Trophoblast cell (in vitro differentiated cells and primary cell): ENCODE results near the gene ASIP.

Source experiments
- DNase-seq, 2 donors: peaks; one replicate each; pipeline ENCODE4 v3.0.0-alpha.2; 2016
- H2AFZ ChIP-seq: 2 replicates; pipeline ENCODE4 v1.6.1; 2013; ENCODE audit warnings: low read length, moderate library complexity, mild to moderate bottlenecking; ENCODE audit not compliant: insufficient read depth, poor library complexity
- H2AK5ac ChIP-seq: 2 replicates; pipeline ENCODE4 v1.6.1; 2013; ENCODE audit warnings: mild to moderate bottlenecking, low read length
- H2BK120ac ChIP-seq: 2 replicates; pipeline ENCODE4 v1.6.1; 2013; ENCODE audit warnings: low read length, mild to moderate bottlenecking, moderate library complexity; ENCODE audit not compliant: insufficient read depth, poor library complexity
- H2BK12ac ChIP-seq: 2 replicates; pipeline ENCODE4 v1.6.1; 2013; ENCODE audit warnings: mild to moderate bottlenecking, low read length, moderate library complexity
- H2BK5ac ChIP-seq: 2 replicates; pipeline ENCODE4 v1.6.1; 2013; ENCODE audit warnings: low read length, low read depth, moderate library complexity, mild to moderate bottlenecking; ENCODE audit not compliant: poor library complexity
- H3K14ac ChIP-seq: 2 replicates; pipeline ENCODE4 v1.6.1; 2013; ENCODE audit warnings: mild to moderate bottlenecking, low read length
- H3K18ac ChIP-seq: 2 replicates; pipeline ENCODE4 v1.6.1; 2013; ENCODE audit warnings: mild to moderate bottlenecking, low read length
- H3K23ac ChIP-seq: 2 replicates; pipeline ENCODE4 v1.6.1; 2013; ENCODE audit warnings: low read length
- H3K27ac ChIP-seq: 2 replicates; pipeline ENCODE4 v1.5.1; 2013; ENCODE audit warnings: low read depth, mild to moderate bottlenecking, inconsistent platforms, low read length, moderate library complexity
- H3K27me3 ChIP-seq: 2 replicates; pipeline ENCODE4 v1.6.1; 2013; ENCODE audit warnings: inconsistent platforms, mild to moderate bottlenecking, low read length, moderate library complexity; ENCODE audit not compliant: insufficient read depth
- H3K36me3 ChIP-seq, 2 experiments: 1 replicate in 1 of 2; 2 replicates in 1 of 2; pipeline ENCODE4 v1.6.1; 2013; ENCODE audit warnings: low read length in 2 of 2, mild to moderate bottlenecking in 2 of 2, moderate library complexity in 1 of 2; ENCODE audit not compliant: insufficient read depth in 2 of 2, control insufficient read depth in 1 of 2
- H3K4ac ChIP-seq: 2 replicates; pipeline ENCODE4 v1.6.1; 2013; ENCODE audit warnings: low read depth, mild to moderate bottlenecking, low read length, moderate library complexity
- H3K4me1 ChIP-seq, 2 experiments: 1 replicate in 1 of 2; 2 replicates in 1 of 2; pipeline ENCODE4 v1.6.1; 2013; ENCODE audit warnings: low read length in 2 of 2, mild to moderate bottlenecking in 2 of 2, moderate library complexity in 1 of 2; ENCODE audit not compliant: insufficient read depth in 2 of 2, control insufficient read depth in 1 of 2
- H3K4me2 ChIP-seq: 2 replicates; pipeline ENCODE4 v1.6.1; 2013; ENCODE audit warnings: inconsistent platforms, mild to moderate bottlenecking, low read length, moderate library complexity
- H3K4me3 ChIP-seq: 2 replicates; pipeline ENCODE4 v1.5.1; 2013; ENCODE audit warnings: mild to moderate bottlenecking, low read depth, low read length, inconsistent platforms
- H3K79me1 ChIP-seq: one replicate; pipeline ENCODE4 v1.6.1; 2013; ENCODE audit warnings: low read length
- H3K79me2 ChIP-seq: 2 replicates; pipeline ENCODE4 v1.6.1; 2013; ENCODE audit warnings: low read length, mild to moderate bottlenecking; ENCODE audit not compliant: control insufficient read depth, insufficient read depth, poor library complexity
- H3K9ac ChIP-seq: 2 replicates; pipeline ENCODE4 v1.6.1; 2013; ENCODE audit warnings: mild to moderate bottlenecking, low read length
- H3K9me3 ChIP-seq: 2 replicates; pipeline ENCODE4 v1.6.1; 2013; ENCODE audit warnings: low read depth, mild to moderate bottlenecking, control low read depth, inconsistent platforms, low read length; ENCODE audit not compliant: insufficient read depth
- H4K12ac ChIP-seq: 2 replicates; pipeline ENCODE4 v1.6.1; 2013; ENCODE audit warnings: low read depth, mild to moderate bottlenecking, low read length, moderate library complexity
- H4K8ac ChIP-seq: 2 replicates; pipeline ENCODE4 v1.6.1; 2013; ENCODE audit warnings: low read depth, mild to moderate bottlenecking, low read length, moderate library complexity
- H4K91ac ChIP-seq: one replicate; pipeline ENCODE4 v1.6.1; 2013; ENCODE audit warnings: low read depth, mild to moderate bottlenecking, low read length, moderate library complexity
- WGBS: extraction: QIAGEN DNeasy Blood & Tissue Kit; methylation state at CpG from one replicate; pipeline ENCODE4 v1.1.7; 2013; ENCODE audit warnings: missing lambda C conversion rate; ENCODE audit not compliant: insufficient read length, insufficient coverage; ENCODE audit errors: extremely low coverage; 5-methylcytosine and 5-hydroxymethylcytosine counted together

The ASIP gene

DNA sequence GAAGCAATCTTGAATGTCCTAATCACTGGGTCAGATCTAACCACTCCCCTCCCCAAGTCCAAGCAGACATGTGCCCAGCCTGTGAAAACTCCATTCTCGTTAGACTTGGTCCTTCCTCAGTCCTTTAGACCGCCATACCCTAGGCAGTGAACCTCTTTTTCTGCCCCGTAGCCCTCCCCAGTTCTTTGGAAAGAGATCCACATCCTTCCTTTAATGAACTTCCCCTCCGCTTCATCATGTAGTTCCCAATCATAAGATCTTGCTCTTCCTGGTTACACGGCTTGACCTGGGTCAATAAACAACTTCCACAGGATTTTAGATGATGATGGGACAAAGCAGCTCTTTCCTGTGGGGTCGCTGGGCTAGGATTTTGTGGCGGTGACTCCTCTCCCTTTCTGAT lies 52.4 kb downstream of the ASIP start:
- Histone ChIP-seq H2BK5ac (no peak overlapping the region), H4K91ac (no peak overlapping the region), H3K27me3 (no peaks in the 10 kb centered on the region), H3K18ac (no peak overlapping the region), H2BK120ac (no peak overlapping the region), H2AK5ac (no peak overlapping the region), H3K14ac (no peak overlapping the region), H3K27ac (no peak overlapping the region), H3K79me2 (no peaks in the 10 kb centered on the region), H3K4me1 (peaks cover 0 to 2% of the 10 kb centered on the region in 2 experiments), H3K4me2 (no peak overlapping the region), H3K9me3 (peaks cover 4% of the 10 kb centered on the region), H3K4me3 (no peak overlapping the region), H4K8ac (no peak overlapping the region), H3K9ac (no peak overlapping the region), H3K23ac (no peak overlapping the region), H4K12ac (no peak overlapping the region), H2BK12ac (no peak overlapping the region), H3K4ac (no peak overlapping the region), H3K36me3 (peaks cover 51 to 59% of the 10 kb centered on the region in 2 experiments), H3K79me1 (no peaks in the 10 kb centered on the region), H2AFZ (no peak overlapping the region)
- WGBS = no CpG with 5 or more reads among the region's 7 CpGs
- DNase-seq = no peak

GRCh38 chr20:34294563-34294962 lies 53.3 kb downstream of the ASIP start:
- H3K4ac ChIP-seq = no peak overlapping the region
- H4K12ac ChIP-seq = no peak overlapping the region
- no peak overlapping the region for H3K23ac ChIP-seq
- no peak overlapping the region for H3K14ac ChIP-seq
- no peaks in the 10 kb centered on the region for H3K27me3 ChIP-seq
- H4K91ac ChIP-seq = no peak overlapping the region
- no peak overlapping the region for H3K9ac ChIP-seq
- H2BK120ac ChIP-seq = no peak overlapping the region
- H4K8ac ChIP-seq = no peak overlapping the region
- H2AK5ac ChIP-seq = no peak overlapping the region
- peaks cover 0 to 2% of the 10 kb centered on the region in 2 experiments for H3K4me1 ChIP-seq
- no peaks in the 10 kb centered on the region for H3K79me1 ChIP-seq
- no peak for DNase-seq
- no peak overlapping the region for H3K27ac ChIP-seq
- H3K36me3 ChIP-seq = peaks cover 51 to 58% of the 10 kb centered on the region in 2 experiments
- no peaks in the 10 kb centered on the region for H3K79me2 ChIP-seq
- H3K9me3 ChIP-seq = peaks cover 4% of the 10 kb centered on the region
- H3K4me3 ChIP-seq = no peak overlapping the region
- no peak overlapping the region for H2BK5ac ChIP-seq
- no peak overlapping the region for H3K18ac ChIP-seq
- WGBS = no CpG with 5 or more reads among the region's 7 CpGs
- H2BK12ac ChIP-seq = no peak overlapping the region
- H2AFZ ChIP-seq = no peak overlapping the region
- H3K4me2 ChIP-seq = no peak overlapping the region

DNA sequence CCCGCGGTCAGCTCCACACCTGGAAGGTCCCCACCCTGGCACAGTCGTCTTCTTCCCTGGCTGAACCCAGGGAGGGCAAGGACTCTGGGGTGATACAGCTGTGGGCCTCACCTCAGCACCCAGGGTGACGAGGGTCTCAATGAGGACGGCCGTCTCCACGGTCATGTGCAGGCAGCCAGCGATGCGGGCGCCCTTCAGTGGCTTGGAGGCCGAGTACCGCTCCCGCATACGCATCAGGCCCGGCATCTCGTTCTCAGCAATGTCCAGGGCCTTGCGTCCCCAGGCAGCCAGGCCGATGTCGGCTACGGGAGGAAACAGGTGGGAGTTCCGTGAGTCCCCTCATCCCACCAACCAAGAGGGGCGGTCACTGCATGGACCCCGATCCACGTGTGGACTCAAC lies 54.1 kb downstream of the ASIP start:
- Histone ChIP-seq H4K91ac (no peak overlapping the region), H3K27ac (no peak overlapping the region), H2AFZ (no peak overlapping the region), H3K79me1 (no peaks in the 10 kb centered on the region), H3K27me3 (no peaks in the 10 kb centered on the region), H3K4me1 (peaks cover 0 to 2% of the 10 kb centered on the region in 2 experiments), H3K79me2 (no peaks in the 10 kb centered on the region), H4K12ac (no peak overlapping the region), H4K8ac (no peak overlapping the region), H2BK5ac (no peak overlapping the region), H2BK12ac (no peak overlapping the region), H3K36me3 (peaks cover 45 to 51% of the 10 kb centered on the region in 2 experiments), H3K18ac (no peak overlapping the region), H3K9ac (no peak overlapping the region), H3K4me3 (no peak overlapping the region), H3K9me3 (peaks cover 2% of the 10 kb centered on the region), H3K4me2 (no peak overlapping the region), H2AK5ac (no peak overlapping the region), H3K23ac (no peak overlapping the region), H3K14ac (no peak overlapping the region), H2BK120ac (no peak overlapping the region), H3K4ac (no peak overlapping the region)
- DNase-seq = no peak
- WGBS = no CpG with 5 or more reads among the region's 24 CpGs

GRCh38 chr20:34296468-34296867 lies 55.2 kb downstream of the ASIP start:
- Histone ChIP-seq H3K4me1 (peaks cover 0 to 4% of the 10 kb centered on the region in 2 experiments), H3K27me3 (no peaks in the 10 kb centered on the region), H4K12ac (no peak overlapping the region), H2BK5ac (no peak overlapping the region), H3K36me3 (peaks cover 33 to 40% of the 10 kb centered on the region in 2 experiments), H4K91ac (no peak overlapping the region), H3K27ac (no peak overlapping the region), H3K4ac (no peak overlapping the region), H4K8ac (no peak overlapping the region), H3K9ac (no peak overlapping the region), H2AK5ac (no peak overlapping the region), H2AFZ (no peak overlapping the region), H3K79me2 (no peaks in the 10 kb centered on the region), H3K4me3 (no peak overlapping the region), H2BK120ac (no peak overlapping the region), H3K9me3 (peaks cover 2% of the 10 kb centered on the region), H2BK12ac (no peak overlapping the region), H3K18ac (no peak overlapping the region), H3K23ac (no peak overlapping the region), H3K79me1 (no peaks in the 10 kb centered on the region), H3K14ac (no peak overlapping the region), H3K4me2 (no peak overlapping the region)
- no peak for DNase-seq
- WGBS = no CpG with 5 or more reads among the region's 3 CpGs
